MM.1S (cell line): ENCODE measurements around the gene CDH22.

Experiments used
- EZH2 ChIP-seq: fragments of 300-600 bp; sonication (generic); optimal IDR thresholded peaks from 2 replicates; pipeline ENCODE3; 2017; ENCODE audit warnings: low read depth, mild to moderate bottlenecking, antibody characterized with exemption, low read length, mixed read lengths
- TF ChIP-seq, protein P1 (sequence below): fragments of 300-600 bp; sonication (generic); IDR thresholded peaks from 2 replicates; pipeline ENCODE4 v1.5.1; 2016; ENCODE audit warnings: antibody characterized with exemption, low read length, mixed read lengths

DNA sequence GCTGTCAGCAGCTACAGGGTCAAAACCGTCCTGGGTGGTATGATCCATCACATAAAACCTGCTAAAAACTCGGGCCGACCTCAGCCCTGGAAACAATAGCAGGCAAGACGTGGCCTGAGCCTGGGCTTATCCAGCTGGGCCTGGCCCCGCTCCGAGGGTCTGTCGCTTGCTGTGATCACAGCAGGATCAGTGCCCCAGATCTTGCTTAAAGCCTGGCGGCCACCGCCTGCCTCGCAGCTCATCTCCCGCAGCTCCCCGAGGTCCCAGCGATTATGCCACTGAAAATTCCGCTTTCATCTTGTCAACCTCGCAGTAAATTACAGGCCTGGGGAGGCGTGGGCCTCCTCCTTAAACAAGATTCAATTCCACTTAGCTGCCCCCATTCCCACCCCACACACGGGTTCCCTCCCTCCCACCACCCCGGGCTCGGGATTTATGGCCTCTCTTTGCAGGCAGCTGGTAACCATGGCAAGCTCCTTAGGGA, 40.1 kb downstream of the CDH22 start:
- TF ChIP-seq, protein P1, sequence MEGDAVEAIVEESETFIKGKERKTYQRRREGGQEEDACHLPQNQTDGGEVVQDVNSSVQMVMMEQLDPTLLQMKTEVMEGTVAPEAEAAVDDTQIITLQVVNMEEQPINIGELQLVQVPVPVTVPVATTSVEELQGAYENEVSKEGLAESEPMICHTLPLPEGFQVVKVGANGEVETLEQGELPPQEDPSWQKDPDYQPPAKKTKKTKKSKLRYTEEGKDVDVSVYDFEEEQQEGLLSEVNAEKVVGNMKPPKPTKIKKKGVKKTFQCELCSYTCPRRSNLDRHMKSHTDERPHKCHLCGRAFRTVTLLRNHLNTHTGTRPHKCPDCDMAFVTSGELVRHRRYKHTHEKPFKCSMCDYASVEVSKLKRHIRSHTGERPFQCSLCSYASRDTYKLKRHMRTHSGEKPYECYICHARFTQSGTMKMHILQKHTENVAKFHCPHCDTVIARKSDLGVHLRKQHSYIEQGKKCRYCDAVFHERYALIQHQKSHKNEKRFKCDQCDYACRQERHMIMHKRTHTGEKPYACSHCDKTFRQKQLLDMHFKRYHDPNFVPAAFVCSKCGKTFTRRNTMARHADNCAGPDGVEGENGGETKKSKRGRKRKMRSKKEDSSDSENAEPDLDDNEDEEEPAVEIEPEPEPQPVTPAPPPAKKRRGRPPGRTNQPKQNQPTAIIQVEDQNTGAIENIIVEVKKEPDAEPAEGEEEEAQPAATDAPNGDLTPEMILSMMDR: no peak
- TF ChIP-seq EZH2: no peak
